NCI-H2227 treated with DMSO at 0.1 percent for 48 hours (cell line): ENCODE results near the gene RRH.
"Not testable (repeated sequence)": the region's sequence is repeated elsewhere in the genome, so short reads cannot be mapped to it uniquely, and the experiment has no call there.

ENCODE experiments used
- DNase-seq: peaks from one replicate; lab custom pipeline; 2025; lab: John Stamatoyannopoulos, UW

RRH gene

DNA sequence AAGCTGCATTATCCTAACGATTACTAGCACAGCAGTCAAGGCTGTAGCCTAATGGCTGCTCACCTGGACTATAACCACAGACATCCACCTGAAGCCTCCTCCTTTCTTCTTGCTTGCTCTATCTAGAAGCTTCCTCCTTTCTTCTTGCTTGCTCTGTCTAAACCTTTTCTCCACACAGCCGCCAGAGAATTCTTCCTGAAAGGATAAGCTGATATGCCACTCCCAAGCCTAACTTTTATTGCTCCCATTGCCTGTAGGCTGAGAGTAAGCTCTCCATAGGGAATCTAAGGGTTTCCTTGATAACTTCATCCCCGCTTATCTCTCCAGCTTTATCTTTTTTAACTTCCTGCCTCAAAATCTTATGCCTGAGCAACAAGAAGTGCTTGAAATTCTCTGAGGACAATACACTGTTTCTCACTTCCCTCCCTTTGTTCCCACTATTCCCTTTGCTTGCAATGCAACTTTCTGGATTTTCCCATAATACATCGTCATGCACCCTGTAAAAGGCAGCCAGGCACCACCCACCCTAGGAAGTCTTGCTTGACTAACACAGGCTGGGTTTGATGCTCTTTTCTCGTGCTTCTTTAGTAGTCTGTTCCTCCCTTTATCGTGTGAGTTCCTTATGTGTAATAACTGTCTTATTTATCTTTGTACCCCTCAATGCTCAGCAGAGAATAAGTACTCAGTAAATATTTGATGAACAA lies 18.8 kb downstream of the RRH start:
- DNase-seq: no peak

DNA sequence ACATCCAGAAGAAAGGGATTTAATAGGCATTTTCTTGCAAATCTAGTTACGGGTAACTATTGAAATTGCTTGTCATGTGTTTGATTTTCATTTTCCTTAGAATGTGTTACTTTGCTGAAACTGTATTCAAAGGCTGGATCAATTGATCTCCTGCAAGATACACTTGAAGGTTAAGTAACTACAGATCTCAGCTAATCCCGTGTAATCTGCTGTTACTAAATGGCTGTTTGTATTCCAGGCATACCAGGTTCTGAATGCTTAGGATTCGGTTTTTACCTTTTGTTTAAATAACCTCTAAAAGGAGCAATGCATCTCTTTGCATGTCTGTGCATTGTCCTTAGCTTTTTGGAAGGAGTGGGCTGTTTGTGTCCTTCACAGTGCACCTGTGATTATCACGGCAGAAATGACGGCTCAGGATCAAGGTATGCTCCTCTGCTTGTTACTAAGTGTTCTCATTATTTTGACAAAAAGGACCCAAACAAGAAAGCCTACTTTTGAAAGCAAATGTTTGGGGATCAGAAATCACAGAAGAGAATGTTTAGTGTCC lies 20.2 kb downstream of the RRH start, which contains the start of gene LRIT3:
Gene LRIT3, plus strand, starts transcription at position 212 of the 547 bp plus-strand sequence. Its CDS starts 95 bp downstream, at position 307.
- DNase-seq: no peak

DNA sequence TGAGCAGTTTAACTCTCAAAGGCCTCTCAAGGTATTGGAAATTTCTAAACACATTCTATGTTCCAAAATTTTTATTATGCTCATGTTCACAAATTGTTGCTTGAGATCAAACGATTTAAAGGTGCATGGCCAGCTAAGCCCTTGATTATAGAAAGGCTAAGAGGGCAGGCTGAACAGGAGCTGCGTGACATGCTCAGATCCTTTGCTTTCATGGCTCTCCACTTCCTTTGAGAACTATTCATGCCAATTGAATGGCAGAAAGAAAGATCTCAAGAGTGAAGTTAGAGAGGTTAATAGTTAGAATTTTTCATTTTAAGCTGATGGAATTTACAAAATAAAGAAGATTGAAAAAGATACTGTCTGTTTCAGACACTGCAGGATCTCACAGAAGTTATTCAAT lies 20.7 kb downstream of the RRH start:
- DNase-seq: no peak

DNA sequence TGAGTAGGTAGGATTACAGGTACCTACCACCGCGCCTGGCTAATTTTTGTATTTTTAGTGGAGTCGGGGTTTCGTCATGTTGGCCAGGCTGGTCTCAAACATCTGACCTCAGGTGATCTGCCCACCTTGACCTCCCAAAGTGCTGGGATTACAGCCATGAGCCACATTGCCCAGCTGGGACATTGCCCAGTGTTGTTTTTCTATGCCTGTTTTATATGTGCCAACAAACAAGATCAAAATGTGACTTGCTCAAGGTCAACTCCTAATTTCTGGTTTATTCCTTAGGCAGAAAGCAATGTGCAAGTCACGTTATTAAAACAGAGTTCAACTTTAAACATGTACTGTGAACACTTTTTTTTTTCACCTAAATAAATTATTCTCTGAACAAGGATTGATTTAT lies 22.8 kb downstream of the RRH start:
- DNase-seq: no peak

DNA sequence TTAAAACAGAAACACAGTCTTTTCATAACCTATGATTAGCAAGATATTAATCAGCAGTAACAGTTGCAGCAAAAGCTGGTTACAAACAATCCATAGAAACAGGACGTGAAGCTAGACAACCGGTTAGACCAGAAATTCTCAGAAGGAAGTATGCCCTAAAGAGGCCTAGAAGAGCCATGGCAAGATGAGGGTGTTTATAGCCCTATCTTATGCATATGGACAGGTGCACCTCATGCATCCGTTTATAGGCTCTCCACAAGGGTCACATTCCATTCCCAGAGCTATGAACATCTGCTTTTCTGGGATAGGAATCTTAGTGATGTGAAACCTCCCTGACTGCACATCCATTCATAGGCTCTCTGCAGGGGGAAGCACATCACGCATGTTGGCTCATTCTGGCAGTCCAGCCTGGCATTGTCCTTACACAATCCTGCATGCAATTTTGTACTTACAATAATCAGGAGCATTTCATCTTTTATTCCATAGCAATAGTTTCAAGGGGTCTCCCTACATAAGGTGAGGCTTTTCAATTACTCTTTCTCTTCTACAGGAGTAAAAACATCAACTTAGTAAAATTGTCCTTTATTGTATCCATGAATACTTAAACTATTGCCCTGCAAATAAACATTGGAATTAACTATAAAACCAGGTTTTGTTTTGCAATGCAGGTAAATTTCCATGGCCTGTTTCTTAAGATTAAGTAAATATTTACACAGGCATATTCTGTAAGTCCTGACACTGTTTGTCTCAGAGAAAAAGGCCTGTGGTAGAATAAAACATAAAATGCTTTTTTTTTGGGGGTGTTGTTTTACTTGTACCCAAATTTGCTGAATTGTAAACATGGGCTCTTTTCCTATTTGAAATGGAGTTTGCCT lies 31.9 kb downstream of the RRH start:
- DNase-seq: not testable (repeated sequence)

DNA sequence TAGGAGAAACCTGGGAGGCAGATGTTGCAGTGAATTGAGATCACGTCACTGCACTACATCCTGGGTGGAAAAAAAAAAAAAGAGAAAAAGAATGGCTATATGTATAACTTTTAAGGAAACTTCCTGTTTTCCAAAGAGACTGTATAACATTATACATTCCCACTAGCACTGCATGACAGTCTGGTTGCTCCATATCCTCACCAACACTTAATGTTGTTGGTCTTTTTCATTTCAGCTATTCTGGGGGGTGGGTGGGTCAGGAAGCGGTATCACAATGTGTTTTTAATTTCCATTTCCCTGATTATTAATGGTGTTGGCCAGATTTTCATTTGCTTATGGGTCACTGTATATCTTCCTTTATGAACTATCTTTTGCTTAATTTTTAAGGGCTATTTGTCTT lies 33.5 kb downstream of the RRH start:
- DNase-seq: no peak

DNA sequence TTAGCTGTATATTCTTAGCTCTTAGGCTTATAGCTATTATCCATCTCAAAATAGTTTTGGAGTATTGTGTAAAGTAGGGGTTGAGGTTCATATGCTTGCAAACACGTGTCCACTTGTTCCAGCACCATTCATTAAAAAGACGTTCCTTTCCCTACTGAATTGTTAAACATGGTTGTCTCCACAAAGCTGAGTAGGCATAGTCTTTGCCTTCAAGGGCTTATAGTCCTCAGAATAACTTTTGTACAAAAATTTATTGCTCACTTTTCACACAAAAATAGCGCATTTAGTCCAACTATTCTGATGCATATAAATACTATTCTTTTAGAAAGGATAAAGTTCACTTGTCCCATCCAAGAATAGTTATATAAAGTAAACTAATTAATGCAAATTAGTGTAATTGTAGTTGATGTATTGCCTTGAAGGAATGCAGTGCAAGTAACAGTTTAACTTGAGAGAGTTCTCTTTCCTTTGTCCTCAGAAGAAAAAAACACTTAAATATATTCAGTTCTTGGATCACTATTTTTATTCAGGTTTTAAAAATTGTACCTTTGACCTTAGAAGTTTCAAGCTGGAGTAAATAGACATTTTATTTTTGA lies 34.2 kb downstream of the RRH start:
- no peak for DNase-seq

DNA sequence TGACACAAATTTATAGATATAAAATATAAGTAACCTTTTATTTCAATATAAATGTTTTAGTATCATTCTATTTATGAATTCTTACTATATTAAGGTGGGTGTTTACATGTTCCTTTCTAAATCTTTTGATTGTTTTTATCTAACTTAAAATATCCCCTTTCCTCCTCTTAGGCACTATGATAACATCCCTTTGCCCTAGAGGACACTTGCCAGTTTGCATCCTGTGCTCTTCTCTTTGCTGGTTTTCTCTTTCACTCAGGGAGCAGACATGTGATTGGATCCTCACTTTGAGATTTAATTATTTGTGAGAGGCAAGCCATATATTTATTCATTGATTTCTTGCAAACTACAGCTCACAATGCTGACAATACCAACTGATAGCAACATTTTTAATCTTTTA lies 36.4 kb downstream of the RRH start:
- no peak for DNase-seq

DNA sequence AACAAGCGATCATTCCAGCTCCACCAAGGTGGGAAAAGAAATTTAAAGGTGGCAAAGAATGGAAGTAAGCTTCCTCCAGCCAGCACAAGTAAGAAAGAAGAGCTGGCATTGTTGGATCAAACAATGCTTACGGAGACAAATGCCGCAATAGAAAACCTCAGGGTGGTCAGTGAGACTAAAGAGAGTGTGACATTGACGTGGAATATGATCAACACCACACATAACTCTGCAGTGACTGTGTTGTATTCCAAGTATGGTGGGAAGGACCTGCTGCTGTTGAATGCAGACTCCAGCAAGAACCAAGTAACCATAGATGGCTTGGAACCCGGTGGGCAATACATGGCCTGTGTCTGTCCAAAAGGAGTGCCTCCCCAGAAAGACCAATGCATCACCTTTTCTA lies 42.3 kb downstream of the RRH start:
- DNase-seq: no peak

DNA sequence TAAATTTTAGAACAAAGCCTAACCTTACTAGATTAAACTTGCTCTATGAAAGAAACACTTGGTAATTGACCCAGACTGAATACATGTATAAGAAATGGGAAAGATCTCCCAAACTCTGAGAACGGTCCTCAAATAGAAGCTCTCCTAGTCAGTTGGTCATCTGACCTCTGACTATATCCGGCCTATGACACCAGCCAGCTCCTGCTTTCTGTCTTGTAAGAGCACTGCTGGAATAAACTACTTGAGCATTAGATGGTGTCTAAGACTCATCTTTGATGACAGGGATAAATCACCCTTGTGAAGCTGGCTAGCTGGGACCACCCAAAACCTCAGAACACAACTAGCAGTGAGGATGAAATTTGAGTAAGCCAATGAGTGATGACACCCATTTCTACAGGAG lies 44.3 kb downstream of the RRH start:
- no peak for DNase-seq

DNA sequence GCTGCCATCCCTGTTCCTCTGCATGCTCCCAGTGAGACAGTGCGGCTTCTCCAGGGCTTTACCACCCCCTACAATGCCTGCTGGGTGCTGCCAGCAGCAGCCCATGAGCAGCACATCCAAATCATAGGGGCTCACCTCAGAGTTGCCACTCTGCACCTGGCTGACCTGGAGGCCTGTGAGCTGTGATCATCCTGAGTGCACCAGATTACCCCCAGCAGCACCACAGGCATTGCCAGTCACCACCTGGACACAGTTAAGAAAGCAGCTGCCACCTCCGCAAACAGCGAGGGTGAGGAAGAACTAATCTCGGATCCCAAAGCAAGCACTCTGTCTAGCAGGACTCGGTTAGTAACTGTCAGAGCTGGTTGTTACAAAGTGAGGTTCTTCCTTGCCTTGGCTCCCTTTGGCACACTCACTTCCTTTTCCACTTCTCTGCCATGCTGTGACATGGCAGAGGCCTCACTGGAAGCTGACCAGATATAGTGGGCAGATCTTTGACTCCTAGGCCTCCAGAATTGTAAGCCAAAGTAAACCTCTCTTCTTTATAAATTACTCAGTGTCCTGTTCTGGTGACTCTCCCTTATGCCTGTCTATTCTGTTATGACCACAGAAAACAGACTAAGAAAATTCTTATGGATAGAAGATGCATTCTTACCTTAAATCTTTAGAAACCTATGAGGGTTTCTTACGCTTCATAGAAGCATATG lies 45.3 kb downstream of the RRH start:
- no peak for DNase-seq

DNA sequence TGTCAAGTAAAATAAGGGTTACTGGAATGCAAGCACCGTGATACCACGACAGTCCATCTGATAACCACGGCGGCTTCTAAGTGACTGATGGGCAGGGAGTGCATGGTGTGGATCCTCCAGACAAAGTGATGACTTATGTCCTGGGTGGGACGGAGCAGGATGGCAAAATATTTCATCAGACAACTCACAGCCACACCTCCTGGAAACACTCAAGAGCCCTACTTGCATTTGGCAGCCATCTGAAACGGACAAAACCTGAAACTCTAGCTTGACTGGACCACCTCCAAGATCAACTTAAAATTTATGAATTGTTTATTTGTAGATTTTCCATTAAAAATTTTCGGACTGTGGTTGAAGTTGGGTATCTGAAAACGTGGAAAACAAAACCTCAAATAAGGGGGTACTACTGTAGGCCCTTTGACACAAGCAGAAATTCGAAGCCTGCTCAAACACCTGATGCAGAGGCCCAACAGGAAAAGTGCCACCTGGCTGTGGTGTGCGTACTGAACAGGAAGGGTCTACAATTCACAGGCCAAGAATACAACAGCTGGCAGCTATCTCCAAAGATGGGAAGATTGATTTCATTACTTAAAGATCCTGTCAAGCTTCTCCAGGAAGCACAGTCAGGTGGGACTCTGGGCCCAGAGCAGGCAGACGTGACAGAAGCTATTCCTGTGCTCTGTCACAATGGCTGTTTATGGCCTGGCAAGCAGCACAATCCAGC lies 46.2 kb downstream of the RRH start:
- DNase-seq: no peak

DNA sequence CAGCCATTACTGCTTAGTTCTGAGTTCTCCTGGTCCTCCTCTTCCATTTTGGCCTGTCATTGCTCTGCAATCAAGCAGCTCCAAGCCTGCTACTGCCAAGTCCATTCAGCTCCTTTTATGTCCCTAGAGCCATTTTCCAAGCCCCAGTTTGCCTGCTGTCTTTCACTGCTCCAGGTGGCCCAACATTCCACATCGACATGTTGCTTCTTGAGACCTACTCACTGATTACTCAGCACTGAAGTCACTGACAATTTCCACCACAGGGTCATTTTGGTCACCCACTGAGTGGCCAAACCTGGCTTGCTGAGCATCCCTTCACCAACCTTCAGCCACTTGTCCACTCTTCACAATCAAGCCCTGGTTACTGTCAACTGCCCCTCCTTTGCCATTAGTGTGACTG lies 47.3 kb downstream of the RRH start:
- no peak for DNase-seq

DNA sequence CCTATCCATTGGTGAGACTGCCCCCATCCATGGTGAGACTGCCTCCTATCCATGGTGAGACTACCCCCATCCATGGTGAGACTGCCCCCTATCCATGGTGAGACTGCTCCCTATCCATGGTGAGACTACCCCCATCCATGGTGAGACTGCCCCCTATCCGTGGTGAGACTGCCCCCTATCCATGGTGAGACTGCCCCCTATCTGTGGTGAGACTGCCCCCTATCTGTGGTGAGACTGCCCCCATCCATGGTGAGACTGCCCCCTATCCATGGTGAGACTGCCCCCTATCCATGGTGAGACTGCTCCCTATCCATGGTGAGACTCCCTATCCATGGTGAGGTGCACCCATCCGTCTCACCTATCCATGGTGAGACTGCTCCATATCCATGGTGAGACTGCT lies 47.8 kb downstream of the RRH start:
- not testable (repeated sequence) for DNase-seq

DNA sequence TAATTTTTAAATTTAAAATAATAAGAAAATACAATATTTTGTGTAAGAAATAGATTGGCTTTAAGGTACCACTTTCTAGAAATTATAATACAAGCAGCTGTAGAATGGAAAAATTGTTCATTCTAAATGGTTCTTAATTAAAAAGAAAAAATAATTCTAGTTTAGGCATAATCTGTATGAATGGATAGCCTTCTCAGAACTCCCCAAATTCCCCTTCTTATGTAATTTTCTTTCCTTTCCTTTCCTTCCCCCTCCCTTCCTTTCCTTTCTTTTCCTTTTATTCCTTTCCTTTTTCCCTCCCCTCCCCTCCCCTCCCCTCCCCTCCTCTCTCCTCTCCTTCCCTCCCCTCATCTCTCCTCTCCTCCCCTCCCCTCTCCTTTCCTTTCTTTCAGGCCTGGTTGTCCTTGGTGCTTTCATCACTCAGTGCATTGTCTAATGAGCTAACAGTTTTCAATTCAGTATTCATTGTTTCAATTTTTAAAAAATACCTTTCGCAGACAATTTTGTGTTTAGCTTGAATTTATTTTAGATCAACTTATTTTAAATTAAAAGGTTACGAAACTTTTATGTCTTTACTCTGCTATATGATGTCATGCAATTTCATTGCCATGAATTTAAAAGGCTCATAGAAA lies 49.0 kb downstream of the RRH start:
- no peak for DNase-seq

DNA sequence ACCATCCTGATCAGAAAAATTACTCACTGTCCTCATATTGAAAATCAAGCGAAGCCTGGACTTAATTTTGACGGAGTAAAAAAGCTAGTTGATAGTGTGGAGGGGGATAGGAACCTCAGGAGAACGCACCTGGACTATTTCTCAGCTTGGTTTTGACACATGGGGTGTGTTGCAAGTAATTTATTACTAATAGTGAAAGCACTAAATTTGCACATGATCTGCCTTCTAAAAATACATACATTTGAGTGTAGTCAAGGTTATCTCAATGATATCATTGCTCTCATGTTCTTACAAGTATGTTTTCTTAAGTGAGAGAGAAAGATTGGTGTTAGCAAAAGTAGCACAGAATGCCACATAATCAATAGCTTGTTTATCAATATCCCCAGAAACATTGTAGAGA lies 49.6 kb downstream of the RRH start:
- DNase-seq: no peak

DNA sequence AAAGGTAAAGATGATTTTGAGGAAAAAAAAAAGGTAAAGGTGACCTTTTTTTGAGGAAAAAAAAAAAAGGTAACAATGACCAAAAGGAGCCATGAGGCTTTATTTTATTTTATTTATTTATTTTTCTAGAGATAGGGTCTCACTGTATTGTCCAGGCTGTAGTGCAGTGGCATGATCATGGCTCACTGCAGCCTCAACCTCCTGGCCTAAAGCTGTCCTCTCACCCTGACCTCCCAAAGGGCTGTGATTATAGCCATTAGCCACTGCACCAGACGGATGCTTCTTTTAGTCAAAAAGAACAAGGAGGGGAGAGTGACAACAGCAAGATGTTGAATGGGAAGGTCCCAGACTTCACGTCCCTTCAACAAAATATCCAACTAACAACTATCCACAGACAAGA lies 50.6 kb downstream of the RRH start:
- no peak for DNase-seq

DNA sequence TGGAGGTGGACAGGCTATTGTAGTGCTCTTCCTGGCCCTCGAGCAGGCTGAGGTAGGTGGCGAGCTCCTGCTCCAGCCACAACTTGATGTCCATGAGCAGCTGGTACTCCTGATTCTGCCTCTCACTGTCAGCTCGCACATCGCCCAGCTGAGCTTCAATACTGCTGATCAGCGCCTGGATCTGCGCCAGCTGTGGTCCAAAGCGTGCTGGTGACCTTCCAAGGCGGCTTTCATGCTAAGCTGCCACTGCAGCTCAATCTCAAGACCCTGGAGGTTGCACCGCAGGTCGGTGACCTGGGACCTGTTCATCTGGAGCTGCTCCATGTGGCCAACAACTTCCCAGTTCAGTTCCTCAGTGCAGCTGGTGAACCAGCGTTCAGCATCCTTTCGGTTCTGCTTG lies 51.3 kb downstream of the RRH start:
- DNase-seq: no peak

DNA sequence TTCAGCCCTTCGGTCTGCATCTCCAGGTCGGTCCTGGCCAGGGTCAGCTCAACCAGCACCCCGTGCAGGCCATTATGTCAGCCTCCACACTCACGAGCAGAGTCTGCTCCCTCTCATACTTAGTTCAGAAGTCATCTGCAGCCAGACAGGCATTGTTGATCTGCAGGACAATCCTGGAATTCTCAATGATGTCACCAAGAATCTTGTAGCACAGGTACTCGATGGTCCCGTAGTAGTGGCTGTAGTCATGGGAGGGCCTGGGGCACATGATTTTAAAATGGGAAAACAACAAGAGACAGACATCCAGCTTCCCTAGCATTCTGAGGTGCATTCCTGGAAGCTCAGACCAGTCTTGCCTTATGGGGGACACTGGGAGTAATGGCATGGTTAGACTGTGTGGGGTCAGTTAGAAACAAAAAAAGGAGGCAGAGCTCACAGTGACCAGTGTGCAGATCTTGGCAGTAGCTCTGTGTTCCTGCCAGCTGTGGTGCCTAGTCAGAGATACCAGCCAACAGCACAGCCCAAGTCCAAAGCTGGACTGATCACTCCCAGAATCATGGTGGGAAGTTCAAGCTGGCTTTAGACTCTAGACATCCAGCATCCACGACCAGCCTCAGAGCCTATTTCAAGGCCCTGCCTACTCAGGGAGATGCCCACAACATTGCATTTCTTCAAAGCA lies 52.0 kb downstream of the RRH start:
- no peak for DNase-seq

DNA sequence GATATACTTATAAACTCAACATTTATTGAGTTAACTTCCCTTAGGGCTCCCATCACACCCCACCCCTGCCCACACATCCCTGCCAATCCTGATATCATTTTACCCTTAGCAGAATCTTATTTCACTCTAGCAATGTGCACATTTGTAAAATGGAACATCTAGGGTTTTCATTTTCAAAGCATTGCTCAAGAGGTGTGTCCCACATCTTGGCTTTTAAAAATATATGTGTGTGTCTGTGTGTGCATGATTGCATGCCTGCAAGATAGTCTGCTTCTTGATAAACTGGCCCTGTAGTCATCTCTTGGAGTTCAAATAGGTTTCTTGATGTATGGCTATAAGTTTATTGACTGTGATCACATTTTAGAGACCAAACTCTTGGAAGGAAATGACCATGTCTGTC lies 58.5 kb downstream of the RRH start:
- no peak for DNase-seq
